NCI-H2227 (cell line): ENCODE results near the gene DHODH.
"Not testable (repeated sequence)": the region's sequence is repeated elsewhere in the genome, so short reads cannot be mapped to it uniquely, and the experiment has no call there.

Experiments used
- DNase-seq: peaks from one replicate; lab custom pipeline; 2025; ENCODE audit not compliant: unreplicated experiment; lab: John Stamatoyannopoulos, UW

The DHODH gene

DNA sequence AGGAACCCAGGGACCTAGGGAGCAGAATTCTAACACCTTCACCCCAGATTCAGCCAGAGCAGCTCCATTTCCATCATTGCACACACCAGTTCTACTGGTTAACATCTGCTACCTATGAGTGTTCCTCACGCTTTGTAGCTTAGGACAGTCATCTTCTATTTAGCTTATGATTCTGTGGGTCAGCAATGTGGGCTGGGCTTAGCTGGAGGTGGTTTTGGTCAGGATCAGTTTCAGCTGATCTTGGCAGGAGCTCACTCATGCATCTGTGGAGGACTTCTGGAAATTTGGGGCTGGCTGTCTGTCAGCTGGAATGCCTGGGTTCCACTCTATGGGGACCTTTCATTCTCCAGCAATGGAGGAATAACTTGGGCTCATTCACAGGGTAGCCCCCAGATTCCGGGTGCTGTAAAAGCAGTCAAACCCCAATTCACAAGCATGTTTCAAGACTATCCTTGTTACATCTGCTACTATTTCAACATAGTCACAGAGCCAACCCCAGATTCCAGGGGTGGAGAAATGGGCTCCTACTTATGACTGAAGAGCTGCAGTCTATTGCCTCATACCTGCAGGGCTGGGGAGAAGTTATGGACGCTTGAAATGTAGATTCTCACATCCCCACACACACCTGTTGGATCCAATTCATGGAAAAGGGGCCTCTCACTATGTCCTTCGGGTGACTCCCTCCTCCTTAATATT lies 42.4 kb downstream of the DHODH start:
- no peak for DNase-seq

DNA sequence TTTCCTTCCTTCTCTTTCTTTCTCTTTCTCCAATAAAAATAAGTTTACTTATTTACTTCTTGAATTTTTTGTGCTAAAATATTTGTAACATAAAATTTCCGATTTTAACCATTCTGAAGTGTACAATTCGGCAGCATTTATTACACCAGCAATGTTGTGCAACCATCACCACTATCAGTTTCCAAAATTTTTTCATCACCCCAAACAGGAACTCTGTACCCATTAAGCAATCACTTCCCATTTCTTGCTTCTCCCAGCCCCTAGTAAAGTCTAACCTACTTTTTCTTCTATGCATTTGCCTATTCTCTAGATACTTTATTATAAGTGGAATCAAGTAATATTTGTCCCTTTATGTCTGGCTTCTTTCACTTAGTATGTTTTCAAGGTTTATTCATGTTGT lies 43.3 kb downstream of the DHODH start:
- DNase-seq, result no peak

DNA sequence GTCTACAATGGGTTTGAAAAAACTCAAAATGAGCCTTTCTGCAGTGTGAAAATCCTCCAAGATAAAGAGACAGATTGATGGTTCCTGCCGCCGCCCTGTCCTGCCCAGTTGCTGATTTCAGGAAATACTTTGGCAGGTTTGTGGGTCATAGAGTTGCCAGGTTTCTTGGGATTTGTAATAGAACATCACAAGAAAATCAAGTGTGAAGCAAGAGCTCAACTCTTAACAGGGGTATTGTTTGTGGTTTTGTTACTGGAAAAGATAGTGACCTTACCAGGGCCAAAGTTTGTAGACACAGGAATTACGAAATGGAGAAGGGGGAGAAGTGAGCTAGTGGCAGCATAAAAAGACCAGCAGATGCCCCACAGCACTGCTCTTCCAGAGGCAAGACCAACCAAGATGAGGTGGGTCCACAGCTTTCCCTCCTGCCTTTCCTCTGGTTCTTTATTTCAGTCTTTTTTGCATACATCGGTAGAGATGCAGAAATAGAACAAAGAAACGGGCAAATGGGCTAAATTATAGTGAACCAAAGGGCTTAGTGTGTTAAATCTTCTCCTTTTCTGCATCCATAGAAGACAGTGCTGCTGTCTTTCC lies 45.8 kb downstream of the DHODH start, which contains the start of gene HP:
Gene HP, plus strand, starts transcription at position 252 of the 594 bp plus-strand sequence. Its CDS starts 148 bp downstream, at position 400.
- not testable (repeated sequence) for DNase-seq

GRCh38 chr16:72055911-72056310 lies 47.4 kb downstream of the DHODH start:
- no peak for DNase-seq

GRCh38 chr16:72057313-72057712 lies 48.8 kb downstream of the DHODH start:
- not testable (repeated sequence) for DNase-seq

GRCh38 chr16:72059060-72059459 lies 50.5 kb downstream of the DHODH start:
- not testable (repeated sequence) for DNase-seq

- no peak for DNase-seq
Observed at GRCh38 chr16:72060405-72060804, 51.9 kb downstream of the DHODH start.

DNA sequence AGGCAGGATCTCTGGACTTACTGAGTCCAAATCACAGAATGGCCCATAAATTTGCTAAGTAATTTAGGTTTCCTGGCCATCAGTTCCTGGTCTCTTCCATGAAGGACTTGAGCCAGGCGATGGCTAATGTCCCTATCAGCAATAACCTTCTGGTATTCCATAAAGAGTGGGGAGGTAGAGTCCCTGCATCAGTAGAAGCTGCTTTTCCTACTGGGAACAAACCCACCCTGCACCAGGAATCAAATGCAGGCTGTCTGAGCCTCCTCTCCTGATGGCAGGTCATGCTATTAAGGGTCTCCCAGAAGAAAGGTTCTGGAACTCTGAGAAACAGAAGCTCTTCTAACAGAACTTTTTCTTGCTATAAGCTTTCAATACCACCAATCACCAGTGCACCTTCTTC lies 53.0 kb downstream of the DHODH start:
- DNase-seq, result no peak

- no peak for DNase-seq
Observed at GRCh38 chr16:72064361-72064894, 55.9 kb downstream of the DHODH start.

DNA sequence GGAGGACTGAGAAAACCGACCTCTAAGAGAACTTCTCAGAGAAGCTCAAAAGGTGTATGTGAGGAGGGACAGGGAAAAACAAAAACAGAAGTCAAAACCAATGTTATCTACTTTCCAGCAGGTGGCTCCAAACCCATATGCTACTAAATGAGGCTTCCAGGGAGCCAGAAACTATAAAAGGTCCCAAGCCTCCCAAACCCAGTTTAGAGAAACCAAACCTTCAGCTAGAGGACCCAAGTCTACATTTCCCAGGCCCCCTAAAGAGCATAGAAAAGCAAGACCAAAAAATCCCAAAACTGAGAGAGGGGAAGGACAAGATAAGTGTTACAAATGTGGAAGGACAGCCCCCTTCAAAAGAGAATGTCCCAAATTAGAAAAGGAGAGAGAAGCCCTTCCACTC lies 58.2 kb downstream of the DHODH start:
- peak; percentile 21 for DNase-seq

DNA sequence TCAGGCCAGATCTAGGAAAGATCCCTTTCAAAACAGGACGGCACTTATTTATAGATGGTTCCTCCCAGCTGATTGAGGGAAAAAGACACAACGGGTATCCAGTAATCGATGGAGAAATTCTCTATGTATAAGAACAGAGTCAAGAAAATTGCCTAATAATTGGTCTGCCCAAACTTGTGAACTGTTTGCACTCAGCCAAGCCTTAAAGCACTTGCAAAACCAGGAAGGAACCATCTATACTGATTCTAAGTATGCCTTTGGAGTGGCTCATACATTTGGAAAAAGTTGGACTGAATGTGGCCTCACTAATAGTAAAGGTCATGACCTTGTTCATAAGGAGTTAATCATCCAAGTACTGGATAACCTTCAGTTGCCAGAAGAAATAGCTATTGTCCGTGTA lies 60.4 kb downstream of the DHODH start:
- no peak for DNase-seq

GRCh38 chr16:72072514-72073342 lies 64.2 kb downstream of the DHODH start:
- no peak for DNase-seq

DNA sequence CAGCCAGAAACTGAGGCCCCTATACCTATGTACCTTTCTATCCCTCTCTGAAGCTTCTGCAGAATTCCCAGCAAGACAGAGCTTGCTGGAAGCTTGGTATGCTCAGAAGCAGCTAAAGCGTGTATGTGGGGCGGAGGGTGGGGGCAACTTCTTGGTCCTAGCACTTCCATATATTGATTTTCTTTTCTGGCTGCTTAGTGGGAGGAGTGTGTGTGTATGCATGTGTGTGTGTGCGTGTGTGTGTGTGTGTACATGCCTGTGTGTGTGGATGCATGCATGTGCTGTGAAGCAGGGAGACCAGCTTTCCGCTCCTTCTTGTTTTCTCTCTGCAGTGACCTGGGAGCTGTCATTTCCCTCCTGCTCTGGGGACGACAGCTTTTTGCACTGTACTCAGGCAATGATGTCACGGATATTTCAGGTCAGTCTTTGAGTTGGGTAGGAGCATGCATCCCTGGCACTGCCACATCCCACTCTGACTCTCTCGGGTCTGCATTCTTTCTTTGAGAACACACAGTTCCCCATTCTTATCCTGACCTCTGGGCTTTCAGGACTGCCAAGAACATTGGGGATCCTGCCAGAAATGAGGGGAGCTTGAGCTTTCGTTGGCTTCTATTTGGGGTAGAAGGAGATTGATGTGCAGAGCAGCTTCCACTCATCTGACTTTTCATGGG lies 65.2 kb downstream of the DHODH start:
- no peak for DNase-seq

GRCh38 chr16:72075067-72075466 lies 66.5 kb downstream of the DHODH start:
- DNase-seq, result not testable (repeated sequence)
